Aorta (tissue), 5 donors: ENCODE results near the gene CFAP157. TPM values are rescaled to one million over a fixed set of nuclear protein-coding genes. Genes with fewer than 3 reads are reported as not detected.

Experiments
- ATAC-seq: fragments of 200-7000 bp; cut with Tn5 transposase; one replicate; pipeline ENCODE4 v1.9.1; 2022; ENCODE audit warnings: moderate library complexity; ENCODE audit not compliant: low FRiP score
- DNase-seq, 2 donors: peaks; one replicate each; pipeline ENCODE4 v3.0.0-alpha.2; 2020
- H3K27ac ChIP-seq, 2 donors: one replicate each; pipeline ENCODE4 v1.5.1; 2013; ENCODE audit warnings: low read length in 2 of 2, mild to moderate bottlenecking in 2 of 2, moderate library complexity in 2 of 2, control low read depth in 1 of 2, inconsistent platforms in 1 of 2, low read depth in 1 of 2
- H3K27me3 ChIP-seq, 2 donors: one replicate each; pipeline ENCODE4 v1.6.1; 2013; ENCODE audit warnings: control low read depth in 1 of 2, low read length in 1 of 2, mild to moderate bottlenecking in 1 of 2, moderate library complexity in 1 of 2; ENCODE audit not compliant: insufficient read depth in 2 of 2, control insufficient read depth in 1 of 2
- H3K36me3 ChIP-seq, 2 donors: one replicate each; pipeline ENCODE4 v1.6.1; 2013; ENCODE audit warnings: control low read depth in 1 of 2, low read length in 1 of 2, mild to moderate bottlenecking in 1 of 2; ENCODE audit not compliant: insufficient read depth in 2 of 2, control insufficient read depth in 1 of 2
- H3K4me1 ChIP-seq, 2 donors: one replicate each; pipeline ENCODE4 v1.6.1; 2013; ENCODE audit warnings: low read length in 2 of 2, control low read depth in 1 of 2, mild to moderate bottlenecking in 1 of 2, moderate library complexity in 1 of 2; ENCODE audit not compliant: insufficient read depth in 2 of 2, control insufficient read depth in 1 of 2
- H3K4me3 ChIP-seq, 2 donors: one replicate each; pipeline ENCODE4 v1.5.1; 2013; ENCODE audit warnings: low read length in 2 of 2, control low read depth in 1 of 2, mild to moderate bottlenecking in 1 of 2
- H3K9me3 ChIP-seq: one replicate; pipeline ENCODE4 v1.6.1; 2013; ENCODE audit warnings: mild to moderate bottlenecking, low read length; ENCODE audit not compliant: control insufficient read depth
- WGBS, 2 donors: extraction: QIAGEN DNeasy Blood & Tissue Kit; methylation state at CpG; one replicate each; pipeline ENCODE4 v1.1.7; 2013; 5-methylcytosine and 5-hydroxymethylcytosine counted together
- intact Hi-C, 2 donors: fragments of 100-400 bp; cut with DNase I; formaldehyde crosslinking; loops; one replicate each; pipeline versions ENCODE4 v1.14.2 to v1.15.0; 2022
- polyA plus RNA-seq, 2 donors: library from polyadenylated mRNA; stranded (reverse); fragments of 200-250 nt; gene quantifications; one replicate each; pipeline ENCODE4 v1.2.3, GENCODE V29; 2013
- total RNA-seq, 2 donors: library from RNA; stranded (reverse); fragmentation: NEBNext Ultra II Directional; extraction: Animal tissue kit (Norgen Biotek cat#: 25700); gene quantifications; one replicate each; pipeline ENCODE4 v1.2.1, GENCODE V29; 2021
- donor health status: healthy with polysubstance abuse.
- donor health status: Bipolar disorder and iron deficiency.
- donor health status: DM: no; HTN: no; CAD: no.
- donor health status: DM: no; HTN: no; CAD: no.
- donor health status: DM: yes; HTN: yes; CAD: no.

The CFAP157 gene
- total and polyA plus RNA-seq, 4 donors = 0.16 to 0.69 (median 0.60) TPM; not detected in 1

DNA sequence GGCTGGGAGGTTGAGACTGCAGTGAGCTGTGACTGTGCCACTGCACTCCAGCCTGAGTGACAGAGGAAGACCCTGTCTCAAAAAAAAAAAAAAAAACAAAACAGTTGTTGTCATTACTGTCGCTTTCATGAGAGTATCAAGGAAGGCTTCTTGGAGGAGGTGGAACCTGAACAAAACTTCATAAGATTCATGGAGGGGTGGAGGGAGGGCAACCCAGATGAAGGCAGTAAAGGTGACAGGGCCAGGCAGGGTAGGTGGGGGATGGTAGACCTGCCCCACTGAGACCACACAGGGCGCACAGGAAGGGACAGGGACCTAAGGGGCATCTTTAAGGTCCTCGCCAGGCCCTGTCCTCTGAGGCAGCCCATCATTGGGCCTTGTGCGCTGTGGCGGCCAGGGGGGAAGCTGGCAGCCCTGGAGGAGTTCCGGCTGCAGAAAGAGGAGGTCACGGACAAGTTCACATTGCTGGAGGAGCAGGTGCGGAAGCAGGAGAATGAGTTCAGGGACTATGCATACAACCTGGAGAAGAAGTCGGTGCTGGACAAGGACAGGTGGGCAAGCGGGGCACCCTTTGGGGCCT lies 3.5 kb downstream of the CFAP157 start:
- Histone ChIP-seq H3K27me3 (no peaks in the 10 kb centered on the region), H3K4me3 (no peak overlapping the region), H3K27ac (no peak overlapping the region), H3K9me3 (no peaks in the 10 kb centered on the region), H3K4me1 (no peaks in the 10 kb centered on the region), H3K36me3 (no peaks in the 10 kb centered on the region)
- ATAC-seq = no peak
- intact Hi-C loops = no loop called here
- WGBS, 2 donors = 94 to 97% methylated on average over 10 of the region's 10 CpGs
- DNase-seq = no peak

DNA sequence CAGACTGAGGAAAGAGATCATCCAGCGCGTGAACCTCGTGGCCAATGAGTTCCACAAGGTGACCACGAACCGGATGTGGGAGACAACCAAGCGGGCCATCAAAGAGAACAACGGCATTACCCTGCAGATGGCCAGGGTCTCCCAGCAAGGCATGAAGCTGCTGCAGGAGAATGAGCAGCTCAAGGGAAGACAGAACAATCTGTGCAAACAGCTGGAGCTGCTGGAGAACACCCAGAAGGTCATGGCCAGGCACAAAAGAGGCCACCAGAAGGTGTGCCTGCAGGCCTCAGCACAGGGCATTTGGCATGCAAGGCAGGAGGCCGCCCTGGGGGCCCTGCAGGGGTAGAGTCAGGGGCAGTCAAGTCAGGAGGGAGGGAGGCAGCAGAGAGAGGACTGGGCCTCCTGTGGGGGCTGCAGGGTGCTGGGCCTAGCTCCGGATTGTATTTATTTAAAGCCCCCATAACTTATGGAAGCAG lies 4.5 kb downstream of the CFAP157 start:
- Histone ChIP-seq H3K4me3 (no peak overlapping the region), H3K9me3 (no peaks in the 10 kb centered on the region), H3K27me3 (no peaks in the 10 kb centered on the region), H3K4me1 (no peaks in the 10 kb centered on the region), H3K27ac (no peak overlapping the region), H3K36me3 (no peaks in the 10 kb centered on the region)
- DNase-seq (no peak), ATAC-seq (no peak)
- intact Hi-C loops = no loop called here
- WGBS, 2 donors = 78 to 82% methylated on average over 9 of the region's 9 CpGs

DNA sequence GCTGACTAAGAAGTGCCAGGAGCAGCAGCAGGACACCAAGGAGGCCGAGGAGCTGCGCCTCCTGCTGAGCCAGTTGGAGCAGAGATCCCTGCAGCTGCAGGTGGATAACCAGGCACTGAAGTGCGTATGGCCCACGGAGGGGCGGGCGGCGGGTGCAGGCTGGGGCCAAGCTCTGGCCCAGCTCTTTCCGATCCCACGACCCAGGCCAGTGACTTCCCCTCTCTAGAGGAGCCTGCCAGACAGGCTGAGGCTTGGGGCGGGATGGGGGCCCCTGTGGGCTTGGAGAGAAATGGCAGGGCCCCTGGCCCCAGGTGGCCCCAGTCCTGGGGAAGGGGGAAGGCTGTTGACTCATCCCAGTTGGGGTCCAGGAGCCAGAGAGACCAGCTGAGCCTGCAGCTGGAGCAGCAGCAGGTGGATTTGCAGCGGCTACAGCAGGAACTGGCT lies 5.1 kb downstream of the CFAP157 start:
- DNase-seq = no peak
- H3K4me3 ChIP-seq = no peak overlapping the region
- no peaks in the 10 kb centered on the region for H3K9me3 ChIP-seq
- no peaks in the 10 kb centered on the region for H3K27me3 ChIP-seq
- no peak overlapping the region for H3K27ac ChIP-seq
- H3K36me3 ChIP-seq = no peaks in the 10 kb centered on the region
- intact Hi-C loops = no loop called here
- WGBS, 2 donors = 83 to 87% methylated on average over 11 of the region's 11 CpGs
- H3K4me1 ChIP-seq = no peaks in the 10 kb centered on the region
- no peak for ATAC-seq

DNA sequence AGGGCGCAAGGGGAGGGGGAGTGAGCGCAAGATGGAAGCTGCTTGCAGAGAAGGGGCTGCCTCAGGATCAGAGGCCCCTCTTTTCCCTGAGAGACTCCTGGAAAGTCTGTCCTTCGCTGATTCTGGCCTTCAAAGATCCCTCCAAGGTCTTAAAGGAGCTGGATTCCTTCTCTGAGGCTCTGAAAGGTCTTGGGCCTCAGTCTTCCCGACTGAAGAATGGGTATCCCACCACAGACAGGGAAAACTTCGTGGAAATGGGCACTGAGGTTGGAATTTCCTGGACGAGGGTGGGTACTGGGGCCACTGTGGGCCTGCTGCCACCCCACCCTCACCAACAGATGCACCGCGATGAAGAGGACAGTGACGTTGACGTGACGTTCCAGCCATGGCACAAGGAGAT lies 5.6 kb downstream of the CFAP157 start:
- H3K4me1 ChIP-seq = no peaks in the 10 kb centered on the region
- ATAC-seq = no peak
- intact Hi-C loops = no loop called here
- no peaks in the 10 kb centered on the region for H3K27me3 ChIP-seq
- H3K4me3 ChIP-seq = no peak overlapping the region
- no peak for DNase-seq
- H3K9me3 ChIP-seq = no peaks in the 10 kb centered on the region
- WGBS, 2 donors = 91 to 94% methylated on average over 11 of the region's 11 CpGs
- H3K36me3 ChIP-seq = no peaks in the 10 kb centered on the region
- H3K27ac ChIP-seq = no peak overlapping the region

DNA sequence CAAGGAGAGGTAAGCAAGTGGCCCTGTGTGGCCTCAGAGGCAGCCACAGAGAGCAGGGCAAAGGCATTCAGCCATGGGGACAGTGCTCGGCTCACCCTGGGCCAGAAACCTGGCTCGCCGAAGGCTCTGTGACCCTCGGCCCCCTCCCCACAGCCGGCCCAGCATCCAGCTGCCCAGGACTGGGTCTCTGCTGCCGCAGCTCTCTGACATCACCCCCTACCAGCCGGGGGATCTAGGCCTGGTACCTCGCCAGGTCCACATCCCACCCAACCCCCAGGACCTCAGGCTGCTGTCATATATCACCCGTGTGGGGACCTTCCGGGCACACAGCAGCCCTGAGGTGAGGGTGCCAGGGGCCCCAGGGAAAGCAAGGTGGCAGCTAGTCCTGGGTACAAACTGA lies 6.1 kb downstream of the CFAP157 start:
- no peaks in the 10 kb centered on the region for H3K27me3 ChIP-seq
- H3K4me1 ChIP-seq = no peaks in the 10 kb centered on the region
- intact Hi-C loops = no loop called here
- no peak overlapping the region for H3K27ac ChIP-seq
- DNase-seq = no peak
- H3K36me3 ChIP-seq = no peaks in the 10 kb centered on the region
- H3K9me3 ChIP-seq = no peaks in the 10 kb centered on the region
- WGBS, 2 donors = 93 to 96% methylated on average over 10 of the region's 10 CpGs
- ATAC-seq = no peak
- H3K4me3 ChIP-seq = no peak overlapping the region

DNA sequence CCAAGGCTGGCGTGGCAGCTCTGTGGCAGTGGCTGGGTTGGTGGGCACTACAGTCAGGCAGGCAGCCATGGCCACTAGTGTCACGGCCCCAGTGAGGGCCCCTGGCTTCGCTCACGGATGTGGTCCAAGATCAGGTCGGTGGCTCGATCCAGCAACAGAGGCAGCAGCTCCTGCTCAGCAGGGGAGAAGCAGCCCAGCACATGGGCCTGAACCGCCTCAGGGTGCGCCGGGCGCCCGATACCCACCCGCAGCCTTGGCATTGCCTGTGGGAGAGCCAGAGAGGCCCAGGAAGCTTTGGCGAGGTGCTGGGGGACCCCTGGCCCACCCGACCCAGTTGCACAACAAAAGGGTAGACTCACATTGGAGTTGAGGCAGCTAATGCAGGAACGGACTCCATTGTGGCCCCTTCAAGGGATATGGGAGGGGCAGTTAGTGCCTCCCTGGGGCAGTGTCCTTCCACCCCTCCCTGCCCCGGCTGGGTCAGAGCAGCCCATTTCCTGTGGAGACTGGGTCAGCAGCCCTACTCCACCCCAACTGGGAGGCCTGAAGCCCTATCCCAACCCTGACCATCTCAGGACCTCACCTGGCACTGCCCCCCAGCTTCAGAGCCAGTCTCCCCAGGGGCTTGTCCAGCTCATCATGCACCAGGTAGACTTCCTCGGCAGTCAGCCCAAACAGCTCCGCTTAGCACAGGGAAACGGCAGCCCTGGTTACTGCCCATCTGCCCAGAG lies 7.4 kb downstream of the CFAP157 start:
- Histone ChIP-seq H3K27me3 (no peaks in the 10 kb centered on the region), H3K36me3 (no peaks in the 10 kb centered on the region), H3K27ac (no peak overlapping the region), H3K9me3 (no peaks in the 10 kb centered on the region), H3K4me1 (no peaks in the 10 kb centered on the region), H3K4me3 (peak overlapping the region in 1 of 2 donors; percentile 52)
- intact Hi-C loops = no loop called here
- DNase-seq (no peak), ATAC-seq (no peak)
- WGBS, 2 donors = 79% methylated on average over 19 of the region's 19 CpGs

DNA sequence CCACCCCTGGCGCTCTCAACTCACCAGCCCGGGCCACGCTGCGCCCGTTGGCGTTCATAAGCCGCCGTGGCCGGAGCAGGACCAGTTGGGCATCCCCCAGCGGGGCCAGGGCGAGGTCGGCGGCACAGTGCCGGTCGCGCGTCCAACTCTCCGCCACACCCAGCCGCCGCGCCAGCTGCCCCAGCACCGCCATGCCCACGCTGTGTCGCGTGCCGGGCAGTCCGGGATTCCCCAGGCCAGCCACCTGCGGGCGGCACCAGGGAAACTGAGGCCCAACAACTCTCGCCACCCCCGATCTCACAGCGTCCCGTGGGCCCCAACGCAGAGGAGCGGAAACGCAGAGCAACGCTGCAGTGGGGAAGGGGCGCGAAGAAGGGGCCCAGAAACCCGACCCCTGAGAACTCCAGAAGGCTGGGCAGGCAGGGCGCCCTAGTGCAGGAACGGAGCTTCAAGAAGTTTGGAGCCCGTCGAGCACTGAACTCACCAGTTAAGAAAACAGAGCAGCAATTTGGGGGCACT lies 8.2 kb downstream of the CFAP157 start:
- no peaks in the 10 kb centered on the region for H3K4me1 ChIP-seq
- H3K4me3 ChIP-seq = peak overlapping the region; percentile 24 to 52
- DNase-seq (no peak), ATAC-seq (no peak)
- no peaks in the 10 kb centered on the region for H3K27me3 ChIP-seq
- intact Hi-C loops = loop anchor here in 1 of 2 donors (5.0 kb wide), 1 partner anchor 103 kb away; the partner anchor contains the start of gene STXBP1
- H3K36me3 ChIP-seq = no peaks in the 10 kb centered on the region
- 1% methylated on average over 31 to 44 of the region's 44 CpGs for whole genome bisulfite sequencing, 2 donors
- H3K9me3 ChIP-seq = no peaks in the 10 kb centered on the region
- no peak overlapping the region for H3K27ac ChIP-seq

DNA sequence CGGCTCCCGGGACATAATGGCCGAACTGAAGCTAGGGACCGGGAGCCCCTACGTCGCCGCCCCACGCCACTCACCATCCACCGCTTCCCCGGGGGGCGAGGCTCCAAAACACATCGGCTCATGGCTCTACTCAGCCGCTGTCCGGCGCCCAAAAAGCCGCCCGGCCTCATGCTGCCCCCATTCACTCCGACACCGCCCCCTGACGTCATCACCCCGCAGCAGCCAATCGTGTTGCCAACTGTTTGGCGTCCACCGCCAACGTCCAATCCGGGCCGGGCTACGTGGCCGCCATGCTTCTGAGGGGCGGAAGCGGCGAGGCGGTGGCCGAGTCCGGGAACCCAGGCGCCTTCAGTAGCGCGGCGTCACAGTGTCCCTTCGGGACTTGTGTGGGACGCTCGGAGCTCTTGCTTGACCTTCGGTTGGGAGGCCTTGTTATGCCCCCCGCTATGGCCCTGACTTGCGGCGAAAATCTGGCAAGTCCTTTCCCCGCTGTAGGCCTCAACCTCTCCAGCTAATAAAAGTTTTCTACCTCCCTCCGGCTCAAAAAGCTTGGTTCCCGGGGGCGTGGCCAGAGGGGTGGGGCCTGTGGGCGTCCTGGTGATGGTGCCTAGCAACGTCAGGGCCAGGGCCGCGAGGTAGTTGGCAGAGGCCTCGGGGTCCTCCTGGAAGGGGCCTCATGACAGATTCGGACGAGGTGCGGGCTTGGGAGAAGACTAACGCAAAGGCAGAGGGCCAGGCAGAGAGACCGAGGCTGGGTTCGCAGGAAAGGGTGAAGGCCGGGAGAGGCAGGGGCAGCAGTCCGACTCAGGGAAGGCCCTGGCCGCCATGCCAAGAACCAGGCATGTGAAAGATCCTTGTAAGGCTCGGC lies 8.9 kb downstream of the CFAP157 start, which contains the start of the genes PTRH1 and TTC16:
Gene PTRH1, minus strand, starts transcription at position 194 of the 868 bp plus-strand sequence. Its CDS starts 24 bp downstream, at position 170.
Gene TTC16, plus strand, starts transcription at position 610 of the 868 bp plus-strand sequence. Its CDS starts 67 bp downstream, at position 677.
- no peaks in the 10 kb centered on the region for H3K27me3 ChIP-seq
- H3K4me1 ChIP-seq = no peaks in the 10 kb centered on the region
- peak within 1 kb of the TSS; percentile 39 to 52 for H3K4me3 ChIP-seq
- DNase-seq (peak; percentile 99 to 100), ATAC-seq (peak; percentile 97)
- H3K27ac ChIP-seq = peak within 1 kb of the TSS in 1 of 2 donors; percentile 49
- intact Hi-C loops = loop anchor here in 1 of 2 donors (5.0 kb wide), 1 partner anchor 103 kb away; the partner anchor contains the start of gene STXBP1
- H3K9me3 ChIP-seq = no peaks in the 10 kb centered on the region
- no peaks in the 10 kb centered on the region for H3K36me3 ChIP-seq
- WGBS, 2 donors = 2% methylated on average over 64 to 65 of the region's 65 CpGs
